ENCODE data around the gene ABCC12.
A peak's percentile ranks its signal among the peaks of the same experiment; 100 is the strongest.
"Not testable (repeated sequence)": the region's sequence is repeated elsewhere in the genome, so short reads cannot be mapped to it uniquely, and the experiment has no call there.

Gene ABCC12

DNA sequence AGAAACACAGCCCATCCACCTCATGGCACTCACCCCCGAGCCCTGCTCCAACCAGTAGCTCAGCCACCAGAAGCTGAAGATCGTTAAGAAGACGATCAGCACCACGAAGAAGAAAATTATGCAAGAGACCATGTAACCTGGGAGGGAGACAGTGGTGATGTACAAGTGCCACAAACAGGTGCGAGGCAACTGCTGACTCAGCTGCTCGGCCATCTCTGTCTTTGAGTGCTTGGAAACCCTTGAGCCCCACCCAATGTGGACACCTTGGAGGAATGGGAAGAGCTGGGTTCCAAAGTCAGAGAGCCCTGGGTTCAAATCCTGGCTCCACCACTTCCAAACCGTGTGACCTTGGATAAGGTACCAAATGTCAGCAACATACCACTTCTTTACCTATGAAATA lies 38.1 kb upstream of the ABCC12 start:
- TF ChIP-seq, protein P1, sequence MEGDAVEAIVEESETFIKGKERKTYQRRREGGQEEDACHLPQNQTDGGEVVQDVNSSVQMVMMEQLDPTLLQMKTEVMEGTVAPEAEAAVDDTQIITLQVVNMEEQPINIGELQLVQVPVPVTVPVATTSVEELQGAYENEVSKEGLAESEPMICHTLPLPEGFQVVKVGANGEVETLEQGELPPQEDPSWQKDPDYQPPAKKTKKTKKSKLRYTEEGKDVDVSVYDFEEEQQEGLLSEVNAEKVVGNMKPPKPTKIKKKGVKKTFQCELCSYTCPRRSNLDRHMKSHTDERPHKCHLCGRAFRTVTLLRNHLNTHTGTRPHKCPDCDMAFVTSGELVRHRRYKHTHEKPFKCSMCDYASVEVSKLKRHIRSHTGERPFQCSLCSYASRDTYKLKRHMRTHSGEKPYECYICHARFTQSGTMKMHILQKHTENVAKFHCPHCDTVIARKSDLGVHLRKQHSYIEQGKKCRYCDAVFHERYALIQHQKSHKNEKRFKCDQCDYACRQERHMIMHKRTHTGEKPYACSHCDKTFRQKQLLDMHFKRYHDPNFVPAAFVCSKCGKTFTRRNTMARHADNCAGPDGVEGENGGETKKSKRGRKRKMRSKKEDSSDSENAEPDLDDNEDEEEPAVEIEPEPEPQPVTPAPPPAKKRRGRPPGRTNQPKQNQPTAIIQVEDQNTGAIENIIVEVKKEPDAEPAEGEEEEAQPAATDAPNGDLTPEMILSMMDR (IDR thresholded peaks at IDR 0.05; ENCODE audit: insufficient read depth, low read depth, low read length, missing control alignments), result no peak
- no peak for DNase-seq (ENCODE audit: low read depth)
- H3K4me3 ChIP-seq (ENCODE audit: low read depth, low read length), result no peak overlapping the region

DNA sequence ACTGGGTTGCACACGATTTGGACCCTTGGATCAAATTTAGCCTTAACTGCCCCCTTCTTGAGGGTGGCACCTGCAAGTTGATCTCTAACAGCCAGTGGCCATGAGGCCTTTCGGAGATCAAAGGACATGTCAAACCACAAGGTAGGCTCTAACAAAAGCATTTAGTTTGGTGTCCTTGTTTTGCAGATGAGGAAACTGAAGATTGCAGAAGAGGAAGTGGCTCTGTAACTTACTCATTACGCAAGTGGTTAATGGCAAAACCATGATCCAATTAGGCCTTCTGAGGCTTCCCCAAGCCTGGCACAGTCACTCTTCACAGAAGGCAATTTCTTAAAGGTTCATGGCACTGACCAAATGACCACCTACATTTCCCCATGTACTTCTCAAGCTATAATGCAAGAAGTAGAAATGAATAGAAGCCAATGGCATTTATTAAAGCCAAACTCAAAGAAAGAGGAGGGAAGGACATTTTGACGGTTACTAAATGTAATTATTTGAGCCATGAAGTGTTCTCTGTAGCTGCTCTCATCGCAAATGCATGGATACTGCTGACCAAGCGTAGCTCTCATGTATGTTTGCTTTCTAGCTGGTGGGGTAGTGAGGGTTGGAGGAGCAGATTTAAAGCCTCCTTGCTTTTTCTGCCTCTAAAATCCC lies 32.8 kb upstream of the ABCC12 start:
- DNase-seq (ENCODE audit: low read depth), result peak; percentile 81
- H3K4me3 ChIP-seq (ENCODE audit: low read depth, low read length), result no peak overlapping the region
- TF ChIP-seq, protein P1 (IDR thresholded peaks at IDR 0.05; ENCODE audit: insufficient read depth, low read depth, low read length, missing control alignments), result no peak

DNA sequence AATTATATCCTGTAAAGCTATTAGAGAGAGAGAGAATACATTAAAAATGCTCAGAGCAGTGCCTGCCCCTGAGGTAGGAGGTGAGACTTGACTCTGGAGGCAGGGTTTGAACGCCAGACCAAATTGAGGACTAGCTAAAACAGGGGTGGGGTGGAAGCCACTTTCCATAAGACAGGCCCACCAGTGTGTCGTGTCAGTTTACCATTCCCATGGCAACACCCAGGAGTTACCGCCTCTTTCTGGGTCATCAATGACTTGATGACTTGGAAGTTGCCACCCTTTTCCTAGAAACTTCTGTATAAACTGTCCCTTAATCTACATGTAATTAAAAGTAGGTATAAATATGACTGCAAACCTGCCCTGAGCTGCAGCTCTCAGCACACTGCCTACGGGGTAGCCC lies 32.0 kb upstream of the ABCC12 start:
- no peak for DNase-seq (ENCODE audit: low read depth)
- no peak overlapping the region for H3K4me3 ChIP-seq (ENCODE audit: low read depth, low read length)
- TF ChIP-seq, protein P1 (IDR thresholded peaks at IDR 0.05; ENCODE audit: insufficient read depth, low read depth, low read length, missing control alignments), result no peak

DNA sequence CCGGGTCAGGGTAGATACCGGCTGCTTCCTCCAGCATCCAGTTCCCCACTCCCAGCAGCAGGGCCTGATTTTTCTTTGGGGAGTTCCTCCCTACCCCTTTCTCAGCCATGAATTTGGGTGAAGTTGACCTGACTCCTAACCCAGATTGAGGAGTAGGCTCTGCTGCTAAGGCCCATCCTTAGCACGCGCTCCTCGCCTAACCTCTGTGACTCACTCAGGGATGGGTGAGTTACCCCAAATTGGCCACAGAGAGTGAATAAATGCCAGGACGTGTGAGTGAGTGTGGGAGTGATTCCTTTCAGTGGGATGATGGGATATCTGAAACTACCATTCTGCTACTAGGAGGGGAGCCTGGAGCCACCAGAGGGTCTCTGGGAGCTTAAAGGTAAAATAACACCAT lies 28.9 kb upstream of the ABCC12 start:
- no peak for DNase-seq (ENCODE audit: low read depth)
- no peak overlapping the region for H3K4me3 ChIP-seq (ENCODE audit: low read depth, low read length)
- TF ChIP-seq, protein P1 (IDR thresholded peaks at IDR 0.05; ENCODE audit: insufficient read depth, low read depth, low read length, missing control alignments), result no peak

DNA sequence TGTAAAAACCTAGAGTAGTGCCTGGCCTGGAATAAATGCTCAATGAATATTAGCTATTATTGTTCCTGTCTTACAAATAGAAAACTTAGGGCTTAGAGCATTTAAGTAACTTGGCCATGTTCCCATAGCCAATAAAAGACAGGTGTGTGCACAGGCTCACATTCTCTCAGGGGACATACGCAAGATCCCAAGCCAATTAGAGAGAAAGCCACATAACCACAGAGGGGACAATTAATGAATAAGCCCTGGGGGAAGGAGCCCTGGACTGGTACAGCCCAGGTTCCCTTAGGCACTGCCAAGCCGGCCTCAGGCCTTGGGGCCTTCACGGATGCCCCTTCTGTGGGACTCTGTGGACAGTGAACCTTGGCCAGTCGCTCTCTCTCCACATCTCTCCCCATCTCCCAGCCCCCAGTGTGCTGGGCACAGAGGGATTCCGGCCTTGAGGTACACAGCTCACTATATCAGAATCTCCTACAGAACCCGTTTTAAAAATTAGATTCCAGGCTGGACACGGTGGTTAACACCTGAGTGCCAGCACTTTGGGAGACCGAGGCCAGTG lies 27.3 kb upstream of the ABCC12 start:
- H3K4me3 ChIP-seq (ENCODE audit: low read depth, low read length), result no peak overlapping the region
- no peak for DNase-seq (ENCODE audit: low read depth)
- TF ChIP-seq, protein P1 (IDR thresholded peaks at IDR 0.05; ENCODE audit: insufficient read depth, low read depth, low read length, missing control alignments), result no peak

DNA sequence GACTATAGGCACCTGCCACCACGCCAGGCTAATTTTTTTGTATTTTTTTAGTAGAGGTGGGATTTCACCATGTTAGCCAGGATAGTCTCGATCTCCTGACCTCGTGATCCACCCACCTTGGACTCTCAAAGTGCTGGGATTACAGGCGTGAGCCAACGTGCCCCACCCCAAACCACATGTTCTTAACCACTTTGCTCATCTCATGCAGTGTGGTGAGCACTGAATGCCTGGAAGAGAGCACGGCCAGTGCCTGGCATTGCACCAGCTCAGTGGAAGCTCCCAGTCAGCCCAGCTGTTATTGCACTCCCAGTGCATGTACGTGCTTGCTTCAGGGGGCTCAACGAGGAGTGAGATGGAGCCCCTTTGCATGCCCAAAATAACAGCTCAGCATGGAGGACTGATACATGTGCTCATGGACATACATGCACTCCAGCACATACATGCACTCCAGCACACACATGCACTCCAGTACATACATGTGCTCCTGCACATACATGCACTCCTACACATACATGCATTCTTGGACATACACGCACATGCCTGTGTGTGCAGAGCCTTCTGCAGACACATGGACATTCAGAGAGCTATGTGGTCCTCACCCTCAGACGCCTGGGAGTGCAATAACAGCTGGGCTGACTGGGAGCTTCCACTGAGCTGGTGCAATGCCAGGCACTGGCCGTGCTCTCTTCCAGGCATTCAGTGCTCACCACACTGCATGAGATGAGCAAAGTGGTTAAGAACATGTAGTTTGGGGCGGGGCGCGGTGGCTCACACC lies 26.1 kb upstream of the ABCC12 start:
- DNase-seq (ENCODE audit: low read depth), result not testable (repeated sequence)

DNA sequence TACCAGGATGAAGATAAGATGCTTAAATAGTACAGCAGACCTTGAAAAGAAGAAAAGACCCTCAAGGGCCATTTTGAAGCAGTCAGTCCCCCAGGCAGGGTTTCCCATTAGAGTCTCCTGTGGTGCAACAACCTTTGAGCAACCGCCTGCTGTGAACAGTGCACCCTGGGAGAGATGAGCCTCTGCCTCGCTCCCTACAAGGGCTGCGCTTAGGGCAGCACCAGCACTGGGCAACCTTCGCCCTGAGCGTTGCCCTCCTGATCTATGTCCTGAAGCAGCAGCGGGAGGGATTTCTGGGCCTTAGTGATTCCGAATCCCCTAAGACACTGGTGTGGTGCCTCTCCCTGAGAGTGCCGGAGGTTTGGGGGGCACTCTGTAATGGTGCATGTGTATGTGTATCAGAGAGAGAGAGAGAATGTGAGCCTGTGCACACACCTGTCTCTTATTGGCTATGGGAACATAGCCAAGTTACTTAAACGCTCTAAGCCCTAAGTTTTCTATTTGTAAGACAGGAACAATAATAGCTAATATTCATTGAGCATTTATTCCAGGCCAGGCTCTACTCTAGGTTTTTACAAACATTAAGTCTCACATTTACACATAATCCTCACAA lies 25.2 kb upstream of the ABCC12 start:
- H3K4me3 ChIP-seq (ENCODE audit: low read depth, low read length), result no peak overlapping the region
- TF ChIP-seq, protein P1 (IDR thresholded peaks at IDR 0.05; ENCODE audit: insufficient read depth, low read depth, low read length, missing control alignments), result no peak
- DNase-seq (ENCODE audit: low read depth), result no peak

More for the DNA sequence above, 26.1 kb upstream of the ABCC12 start:
- H3K4me3 ChIP-seq (ENCODE audit: low read depth, low read length), result not testable (repeated sequence)

Data from GM12865 (cell line).